GM19239 (cell line): Measurements from ENCODE around the gene ACOX1.
A peak's percentile ranks its signal among the peaks of the same experiment; 100 is the strongest.

Experiments
- DNase-seq: peaks from one replicate; pipeline ENCODE4 v3.0.0; 2011; ENCODE audit warnings: low spot score; ENCODE audit not compliant: insufficient read length
- FAIRE-seq: peaks from 2 replicates; lab custom pipeline; 2011; peaks lifted over from hg19 to GRCh38; lab: Jason Lieb, UNC

Gene ACOX1

DNA sequence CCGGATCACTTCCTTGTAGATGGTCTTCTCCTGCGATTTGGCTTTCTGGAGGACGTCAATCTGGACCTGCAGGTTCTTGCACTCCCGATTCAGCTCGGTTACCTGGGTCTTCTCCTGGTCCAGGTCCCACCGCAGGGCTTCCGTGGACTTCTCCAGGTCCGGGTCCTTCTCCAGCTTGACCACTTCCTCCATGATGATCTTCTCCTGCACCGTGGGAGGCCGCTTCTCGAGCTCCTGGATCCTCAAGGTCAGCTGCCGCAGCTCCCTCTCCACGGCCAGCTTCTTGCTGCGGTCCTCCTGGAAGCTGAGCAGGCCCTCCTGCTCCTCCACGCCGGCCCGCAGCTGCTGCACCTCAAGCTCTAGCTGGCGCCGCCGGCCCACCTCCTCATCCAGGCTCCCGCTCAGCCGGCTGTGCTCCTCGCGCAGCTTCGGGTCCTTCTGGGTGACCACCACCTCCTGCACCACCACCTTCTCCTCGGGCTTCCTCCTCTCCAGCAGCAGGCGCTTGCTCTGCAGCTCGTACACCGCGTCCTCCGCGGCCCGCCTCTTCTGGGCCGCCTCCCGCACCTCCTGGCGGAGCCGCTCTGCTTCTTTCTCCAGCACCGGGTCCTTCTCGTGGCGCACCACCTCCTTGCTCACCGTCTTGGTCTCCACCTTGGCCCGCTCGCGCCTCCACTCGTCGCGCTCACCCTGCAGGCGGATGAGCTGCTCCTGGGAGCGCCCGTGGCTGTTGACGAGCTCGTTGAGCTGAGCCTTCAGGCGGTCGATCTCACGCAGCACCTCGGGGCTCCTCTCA is 29.9 kb upstream of the ACOX1 start:
- DNase-seq (no peak), FAIRE-seq (no peak)

DNA sequence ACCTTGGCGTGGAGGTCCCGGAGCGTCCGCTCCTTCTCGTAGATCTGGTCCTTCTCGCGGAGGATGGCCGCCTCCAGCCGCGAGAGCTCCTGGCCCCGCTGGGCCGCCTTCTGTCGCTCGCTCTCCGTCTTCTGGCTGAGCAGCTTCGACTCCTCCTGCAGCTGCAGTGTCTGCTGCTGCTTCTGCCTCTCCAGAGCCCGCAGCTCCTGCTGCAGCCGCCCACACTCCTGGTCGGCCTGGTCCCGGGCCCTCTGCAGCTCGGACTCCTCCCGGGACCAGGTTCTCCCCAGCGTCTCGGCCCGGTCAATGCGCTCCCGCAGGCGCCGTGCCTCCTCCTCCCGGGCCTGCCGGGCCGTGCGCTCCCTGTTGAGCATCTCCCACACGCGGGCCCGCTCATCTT is 29.2 kb upstream of the ACOX1 start:
- FAIRE-seq, result no peak

DNA sequence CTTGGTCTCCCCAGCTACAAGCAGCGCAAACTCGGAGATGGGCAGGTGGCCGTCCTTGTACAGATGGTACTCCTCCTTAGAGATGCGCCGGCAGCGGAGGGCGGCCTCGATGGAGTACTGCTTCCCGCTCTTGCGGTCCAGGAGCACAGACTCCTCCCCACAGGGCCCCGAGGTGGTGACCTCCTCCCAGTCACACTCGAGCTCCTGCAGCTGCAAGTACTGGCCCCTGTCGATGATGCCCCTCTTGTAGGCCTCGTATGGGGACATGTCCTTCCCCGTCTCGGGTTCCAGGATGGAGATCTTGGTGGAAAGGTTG is 28.8 kb upstream of the ACOX1 start:
- no peak for FAIRE-seq

More for the DNA sequence above, 29.2 kb upstream of the ACOX1 start:
- no peak for DNase-seq

DNA sequence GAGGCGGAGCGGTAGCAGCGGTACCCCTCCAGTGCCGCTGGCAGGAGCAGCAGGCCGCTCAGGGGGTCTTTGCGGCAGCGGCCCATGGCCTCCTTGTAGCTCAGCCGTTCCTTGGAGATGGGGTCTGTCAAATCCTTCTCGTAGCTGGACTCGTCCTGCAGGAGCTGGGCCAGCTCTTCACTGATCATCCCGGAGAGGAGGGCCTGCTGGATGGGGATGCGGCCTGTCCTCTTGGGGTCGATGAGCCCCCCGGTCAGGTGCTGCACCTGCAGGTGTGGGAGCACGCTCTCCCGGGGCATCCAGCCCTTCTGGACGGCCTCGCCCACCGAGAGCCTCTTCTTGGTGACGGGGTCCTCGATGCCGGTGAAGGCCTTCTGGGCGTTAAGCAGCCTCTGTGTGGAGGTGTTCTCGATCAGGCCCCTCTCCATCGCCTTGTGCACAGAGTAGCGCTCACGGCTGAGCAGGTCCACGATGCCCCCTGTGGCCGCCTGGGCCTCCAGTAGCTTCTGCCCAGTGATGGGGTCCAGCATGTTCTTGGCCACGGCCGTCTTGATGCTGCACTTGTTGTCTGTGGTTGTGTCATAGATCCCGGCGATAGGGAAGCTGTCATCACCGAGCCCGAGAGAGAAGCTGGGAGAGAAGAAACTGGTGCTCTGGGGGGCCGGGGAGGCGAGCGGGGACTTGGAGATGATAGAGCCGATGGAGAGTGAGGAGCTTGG is 28.3 kb upstream of the ACOX1 start:
- no peak for FAIRE-seq
- no peak for DNase-seq

More for the DNA sequence above, 28.8 kb upstream of the ACOX1 start:
- DNase-seq, result no peak

DNA sequence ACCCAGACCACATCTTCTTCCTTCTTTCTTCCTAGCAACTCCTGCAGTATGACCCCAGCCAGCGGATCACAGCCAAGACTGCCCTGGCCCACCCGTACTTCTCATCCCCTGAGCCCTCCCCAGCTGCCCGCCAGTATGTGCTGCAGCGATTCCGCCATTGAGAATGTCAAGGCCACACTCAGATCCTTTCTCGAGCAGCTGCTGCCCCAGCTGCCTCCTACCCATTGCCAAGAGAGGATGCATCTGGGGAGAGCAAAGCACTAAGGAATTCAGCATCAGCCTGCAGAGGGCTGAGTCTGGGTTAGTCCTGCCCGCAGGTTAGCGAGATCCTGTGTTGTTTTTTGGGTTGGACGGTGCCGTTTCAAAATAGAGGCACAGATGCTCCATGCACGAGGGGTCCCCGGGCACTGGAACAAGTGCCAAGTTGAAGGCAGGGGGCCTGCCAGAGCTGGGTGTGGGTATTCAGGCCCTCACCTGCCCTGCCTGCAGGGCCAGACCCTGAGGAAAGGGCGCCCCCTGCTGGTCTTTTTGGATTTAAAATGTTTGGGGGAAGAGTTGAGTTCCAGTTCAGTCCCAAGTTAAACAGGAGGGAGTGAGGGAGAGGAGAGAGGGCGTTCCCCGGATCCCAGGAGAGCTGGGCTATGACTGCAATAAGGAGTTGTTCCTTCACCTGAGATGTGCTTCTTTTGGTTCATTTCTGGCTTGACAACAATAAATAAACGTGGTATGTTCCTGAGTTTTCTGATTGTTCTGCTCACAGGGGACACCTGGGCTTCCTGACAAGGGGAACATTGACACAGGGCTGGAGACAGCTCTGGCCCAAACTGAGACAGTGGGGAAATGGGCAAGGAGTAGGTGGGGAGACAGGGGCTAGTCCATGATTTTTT is 26.5 kb upstream of the ACOX1 start:
- peak; percentile 77 for FAIRE-seq
- DNase-seq, result peak; percentile 94

DNA sequence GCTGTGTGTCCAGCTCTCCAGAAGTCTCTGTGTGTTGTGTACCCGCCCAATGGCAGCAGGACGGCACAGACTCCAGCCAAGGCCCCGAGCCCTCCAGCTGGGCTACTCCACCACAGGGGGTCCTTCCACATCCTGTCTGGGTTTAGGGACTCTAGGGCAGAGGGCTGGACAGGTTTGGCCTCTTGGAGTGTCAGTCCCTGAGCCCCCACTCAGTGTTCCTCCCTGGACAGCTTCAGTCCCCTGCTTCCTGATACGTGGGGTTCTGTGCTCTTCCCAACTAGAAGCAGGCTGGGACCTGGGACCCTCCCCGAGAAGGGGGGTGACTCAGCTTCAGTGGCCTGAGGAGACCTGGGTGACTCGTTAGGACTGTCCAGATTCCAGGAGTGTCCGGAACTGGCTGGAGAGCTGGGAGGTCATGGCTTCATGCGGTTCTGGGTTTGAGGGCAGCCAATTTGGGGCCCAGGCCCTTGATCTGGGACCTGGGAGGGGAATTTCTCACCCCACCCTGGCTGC is 25.8 kb upstream of the ACOX1 start:
- DNase-seq (no peak), FAIRE-seq (no peak)

DNA sequence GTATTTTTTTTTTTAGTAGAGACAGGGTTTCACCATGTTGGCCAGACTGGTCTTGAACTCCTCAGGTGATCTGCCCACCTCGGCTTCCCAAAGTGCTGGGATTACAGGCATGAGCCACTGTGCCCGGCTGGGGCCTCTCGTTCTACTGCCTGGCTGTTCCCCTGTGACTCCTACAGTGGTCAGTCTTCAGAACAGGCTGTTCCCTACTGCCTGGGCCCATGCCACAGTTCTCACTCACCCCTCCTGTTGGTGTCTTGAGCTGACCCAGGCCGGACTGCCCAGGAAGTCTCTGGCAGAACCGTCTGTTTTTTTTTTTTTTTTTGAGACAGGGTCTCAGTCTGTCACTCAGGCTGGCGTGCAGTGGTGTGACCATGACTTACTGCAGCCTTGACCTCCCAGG is 24.9 kb upstream of the ACOX1 start:
- DNase-seq, result no peak
- no peak for FAIRE-seq

DNA sequence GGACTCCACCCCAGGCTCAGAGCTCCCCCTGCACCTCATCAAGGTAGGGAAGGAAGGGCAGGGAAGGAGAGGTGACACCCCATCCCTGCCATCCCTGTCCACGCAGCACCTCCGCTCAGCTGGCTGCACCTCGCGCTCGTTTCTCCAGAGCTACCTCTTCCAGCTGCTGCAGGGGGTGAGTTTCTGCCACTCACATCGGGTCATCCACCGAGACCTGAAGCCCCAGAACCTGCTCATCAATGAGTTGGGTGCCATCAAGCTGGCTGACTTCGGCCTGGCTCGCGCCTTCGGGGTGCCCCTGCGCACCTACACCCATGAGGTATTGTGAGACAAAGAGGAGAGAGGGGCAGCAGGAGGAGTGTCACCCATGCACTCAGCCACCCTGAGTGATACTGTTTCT is 23.1 kb upstream of the ACOX1 start:
- DNase-seq (no peak), FAIRE-seq (no peak)

DNA sequence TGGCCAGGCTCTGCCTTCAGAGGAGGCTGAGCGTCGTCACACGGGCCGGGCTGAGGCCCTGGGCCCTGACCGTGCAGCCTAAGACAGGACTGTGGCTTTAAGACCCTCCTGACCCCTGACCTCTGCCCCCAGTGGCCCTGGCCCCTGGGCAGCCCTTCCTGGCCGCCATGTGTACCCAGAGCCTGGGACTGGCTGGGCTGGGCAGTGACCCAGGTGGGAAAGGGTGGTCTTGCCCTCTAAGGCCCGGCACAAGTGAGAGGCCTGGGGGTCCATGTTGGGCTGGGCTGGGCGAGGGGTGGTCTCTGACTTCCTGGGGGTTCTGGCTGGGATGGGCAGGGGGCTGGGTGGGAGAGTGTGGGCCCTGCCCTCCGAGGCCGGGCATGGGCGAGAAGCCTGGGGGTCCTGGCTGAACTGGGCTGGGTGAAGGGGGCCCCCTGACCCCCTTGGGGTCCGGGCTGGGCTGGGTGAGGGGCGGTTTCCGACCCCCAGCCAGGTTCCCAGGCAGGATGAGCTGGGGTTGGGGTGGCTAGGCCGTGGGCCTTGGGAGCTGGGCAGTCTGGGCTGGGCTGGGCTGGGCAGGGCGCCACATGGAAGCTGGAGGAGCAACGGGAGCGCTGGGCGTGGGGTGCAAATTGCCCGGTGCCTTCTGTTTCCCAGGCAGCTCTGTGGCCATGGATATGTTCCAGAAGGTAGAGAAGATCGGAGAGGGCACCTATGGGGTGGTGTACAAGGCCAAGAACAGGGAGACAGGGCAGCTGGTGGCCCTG is 22.0 kb upstream of the ACOX1 start, which contains the start of gene CDK3:
TSS of gene CDK3 (plus strand) at position 101 of the 767 bp plus-strand sequence. CDS start at position 672, 571 bp downstream.
- DNase-seq, result no peak
- FAIRE-seq, result no peak

DNA sequence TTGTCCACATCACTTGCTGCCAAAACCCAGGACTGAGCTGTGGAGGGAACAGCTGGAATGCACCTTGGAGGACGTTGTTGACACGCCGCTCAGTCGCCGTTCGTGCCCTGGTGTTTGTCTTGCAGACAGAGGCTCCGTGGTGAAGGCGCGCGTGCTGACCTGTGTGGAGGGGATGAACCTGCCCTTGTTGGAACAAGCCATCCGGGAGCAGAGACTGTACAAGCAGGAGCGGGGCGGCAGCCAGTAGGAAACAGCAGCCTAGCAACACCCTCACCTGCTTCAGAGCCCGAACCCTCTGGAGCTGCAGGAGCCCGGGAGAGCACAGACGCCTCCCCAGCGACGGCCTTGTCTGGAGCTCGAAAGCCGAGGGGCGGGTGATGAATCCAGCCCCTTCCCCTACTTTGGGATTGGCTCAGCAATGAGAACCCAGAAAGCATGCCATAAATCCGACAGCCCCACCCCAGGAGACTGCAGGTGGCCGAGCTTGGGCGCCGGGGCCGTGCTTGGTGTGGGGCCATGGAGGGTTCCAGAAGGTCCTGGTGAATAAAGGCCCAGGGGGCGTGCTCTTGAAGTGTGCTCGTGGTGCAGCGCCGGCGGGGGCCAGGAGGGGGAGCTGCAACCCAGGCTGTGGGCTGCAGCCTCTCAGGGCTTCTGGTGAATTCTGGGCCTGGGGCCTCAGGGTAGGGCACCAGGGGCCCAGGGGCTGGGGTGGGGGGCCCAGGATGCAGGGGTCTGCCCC is 21.2 kb upstream of the ACOX1 start:
- DNase-seq (peak; percentile 66), FAIRE-seq (peak; percentile 45)

DNA sequence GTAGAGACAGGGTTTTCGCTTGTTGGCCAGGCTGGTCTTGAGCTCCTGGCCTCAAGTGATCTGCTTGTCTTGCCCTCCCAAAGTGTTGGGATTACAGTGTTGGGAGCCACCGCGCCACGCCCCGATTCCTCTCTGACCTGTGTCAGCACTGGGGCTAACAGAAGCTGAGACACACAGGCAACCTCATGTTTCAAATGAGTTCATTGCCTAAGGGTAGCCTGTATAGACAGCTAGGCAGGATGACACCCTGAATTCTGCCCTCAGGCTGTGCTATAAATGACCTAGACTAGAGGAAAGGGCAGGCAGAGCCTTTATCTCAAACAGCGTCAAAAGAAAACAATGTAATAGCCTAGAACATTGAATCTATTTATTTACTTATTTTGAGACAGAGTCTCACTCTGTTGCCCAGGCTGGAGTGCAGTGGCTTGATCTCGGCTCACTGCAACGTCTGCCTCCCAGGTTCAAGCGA is 19.4 kb upstream of the ACOX1 start:
- FAIRE-seq, result no peak
- no peak for DNase-seq

DNA sequence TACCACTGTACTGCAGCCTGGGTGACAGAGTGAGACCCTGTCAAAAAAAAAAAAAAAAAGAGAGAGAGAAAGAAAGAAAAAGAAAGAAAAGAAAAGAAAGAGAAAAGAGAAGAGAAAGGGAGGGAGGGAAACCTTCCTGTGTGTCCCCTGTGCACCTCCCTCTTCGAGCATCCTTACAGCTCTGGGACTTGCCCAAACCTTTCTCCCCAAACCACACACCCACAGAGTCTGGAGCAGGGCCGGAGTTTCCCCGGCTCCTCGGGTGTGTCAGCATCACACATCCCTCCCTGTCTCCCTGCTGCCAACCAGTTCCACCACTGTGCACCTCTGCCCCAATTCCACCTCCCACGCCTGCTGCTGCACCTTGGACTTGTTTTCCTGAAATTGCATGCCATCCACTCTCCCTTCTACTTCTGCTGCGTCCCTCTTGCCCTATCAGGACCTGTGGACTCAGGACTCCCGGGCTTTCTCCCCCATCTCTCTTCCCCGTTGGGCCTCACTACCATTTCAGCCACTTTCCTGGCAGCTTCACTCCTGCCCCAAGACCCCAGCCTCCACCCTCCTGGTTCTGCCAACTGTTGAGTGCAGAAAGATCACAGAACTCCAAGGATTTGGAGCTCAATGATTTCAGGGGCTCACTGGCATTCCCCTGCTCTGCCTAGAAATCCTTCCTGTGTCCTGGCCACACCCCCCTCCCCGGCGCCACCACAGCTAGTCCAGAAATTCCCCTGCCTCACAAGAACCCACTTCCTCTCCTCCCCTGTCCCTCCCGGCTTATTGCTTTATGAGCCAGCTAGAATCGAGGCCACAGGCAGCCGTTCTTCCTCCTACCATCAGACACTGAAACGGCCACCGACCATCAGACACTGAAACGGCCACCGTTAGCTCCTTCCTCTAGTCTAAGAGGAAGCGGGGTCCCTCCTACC is 18.0 kb upstream of the ACOX1 start:
- no peak for DNase-seq
- peak; percentile 83 for FAIRE-seq

DNA sequence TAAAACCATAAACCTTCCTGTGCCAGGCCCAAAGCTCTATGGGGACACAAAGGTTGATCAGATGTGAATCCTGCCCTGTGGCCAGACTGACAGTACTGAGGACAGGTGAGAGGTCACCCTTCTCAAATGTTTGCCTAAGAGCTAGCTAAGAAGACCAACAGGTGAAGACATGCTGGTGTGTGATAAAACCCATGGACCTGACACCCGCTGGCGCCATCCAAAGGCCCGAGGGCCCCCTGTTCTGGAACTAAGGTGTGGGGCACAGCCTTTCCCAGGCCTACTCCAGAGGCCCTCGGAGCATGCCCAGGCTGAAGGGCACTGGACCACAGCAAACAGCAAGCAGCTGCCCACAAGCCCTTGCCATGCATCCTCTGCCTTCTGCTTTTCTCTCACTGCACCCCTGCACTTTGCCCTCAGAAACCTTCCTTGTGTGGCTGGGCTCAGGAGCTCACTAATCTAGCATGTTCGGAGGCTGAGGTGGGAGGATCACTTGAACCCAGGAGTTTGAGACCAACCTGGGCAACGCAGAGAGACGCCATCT is 16.5 kb upstream of the ACOX1 start:
- no peak for FAIRE-seq
- no peak for DNase-seq

DNA sequence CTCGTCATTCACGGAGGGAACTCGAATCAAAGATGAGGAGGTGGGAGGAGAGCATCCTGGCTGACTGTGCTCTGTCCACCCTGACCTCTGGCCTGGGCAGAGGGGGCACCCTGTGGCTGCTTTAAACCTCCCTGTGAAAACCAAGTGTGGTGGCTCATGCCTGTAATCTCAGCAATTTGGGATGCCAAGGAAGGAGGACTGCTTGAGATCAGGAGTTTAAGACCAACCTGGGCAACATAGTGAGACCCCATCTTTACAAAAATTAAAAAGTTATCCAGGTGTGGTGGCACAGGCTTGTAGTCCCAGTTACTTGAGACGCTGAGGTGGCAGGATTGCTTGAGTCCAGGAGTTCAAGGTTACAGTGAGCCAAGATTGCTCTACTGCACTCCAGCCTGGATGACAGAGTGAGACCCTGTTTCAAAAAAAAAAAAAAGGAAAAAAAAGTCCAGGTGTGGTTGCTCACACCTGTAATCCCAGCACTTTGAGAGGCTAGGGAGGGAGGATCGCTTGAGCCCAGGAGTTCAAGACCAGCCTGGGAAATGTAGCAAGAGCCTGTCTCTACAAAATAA is 15.9 kb upstream of the ACOX1 start:
- no peak for DNase-seq
- no peak for FAIRE-seq

DNA sequence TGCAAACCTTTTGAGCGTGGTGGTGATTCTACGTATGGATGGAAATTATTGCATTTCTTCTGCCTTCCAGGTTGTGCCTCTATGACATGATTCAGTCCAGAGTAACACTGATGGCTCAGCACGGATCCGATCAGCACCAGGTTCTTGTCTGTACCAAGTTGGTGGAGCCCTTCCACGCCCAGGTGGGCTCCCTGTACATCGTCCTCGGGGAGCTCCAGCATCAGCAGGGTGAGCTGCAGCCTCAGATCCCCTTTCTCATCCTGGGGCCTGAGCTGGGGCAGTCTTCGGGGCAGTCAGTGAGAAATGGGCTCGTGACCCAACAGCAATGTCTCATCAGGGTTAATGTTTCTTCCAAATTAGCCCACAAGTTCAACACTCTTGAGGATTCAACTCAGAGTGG is 12.4 kb upstream of the ACOX1 start:
- DNase-seq (no peak), FAIRE-seq (no peak)

DNA sequence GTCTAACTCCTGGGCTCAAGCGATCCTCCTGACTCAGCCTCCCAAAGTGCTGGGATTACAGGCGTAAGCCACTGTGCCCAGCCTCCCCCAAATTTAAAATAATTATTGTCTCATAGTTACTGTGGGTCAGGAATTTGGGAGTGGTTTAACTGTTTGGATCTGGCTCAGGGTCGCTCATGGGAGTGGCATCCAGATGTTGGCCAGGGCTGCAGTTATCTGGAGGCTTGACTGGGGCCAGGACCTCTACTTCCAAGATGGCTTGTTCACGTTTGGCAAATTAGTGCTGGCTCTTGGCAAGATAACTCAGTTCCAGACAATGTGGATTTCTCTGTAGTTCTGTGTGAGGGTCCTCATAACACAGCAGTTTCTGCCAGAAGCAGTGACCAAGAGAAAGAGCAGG is 8.1 kb upstream of the ACOX1 start:
- no peak for FAIRE-seq
- no peak for DNase-seq

DNA sequence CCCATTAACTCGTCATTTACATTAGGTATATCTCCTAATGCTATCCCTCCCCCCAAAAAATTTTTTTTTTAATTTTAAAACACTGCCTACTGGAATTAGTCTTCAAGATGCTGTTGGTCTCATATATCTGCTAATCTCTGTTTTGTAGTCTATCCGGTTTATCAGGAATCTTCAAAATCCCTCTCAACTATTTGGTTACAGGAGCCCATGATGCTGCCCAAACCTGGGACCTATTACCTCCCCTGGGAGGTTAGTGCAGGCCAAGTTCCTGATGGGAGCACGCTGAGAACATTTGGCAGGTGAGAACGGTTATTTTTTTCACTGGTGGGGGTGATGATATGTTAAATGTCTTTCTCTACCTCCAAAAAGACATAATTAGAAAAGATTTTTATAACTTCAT is 7.0 kb upstream of the ACOX1 start:
- no peak for FAIRE-seq
- DNase-seq, result no peak
